Activated CD4-positive, alpha-beta T cell treated with anti-CD3 and anti-CD28 coated beads for 36 hours (primary cell): ENCODE data around the gene DPPA4. TPM values are rescaled to one million over a fixed set of nuclear protein-coding genes. Genes with fewer than 3 reads are reported as not detected.
A peak's percentile ranks its signal among the peaks of the same experiment; 100 is the strongest.
"Not testable (repeated sequence)": the region's sequence is repeated elsewhere in the genome, so short reads cannot be mapped to it uniquely, and the experiment has no call there.

Experiments
- ATAC-seq: fragments of 200-7000 bp; cut with Tn5 transposase; one replicate; pipeline ENCODE4 v1.10.0; 2021; ENCODE audit warnings: mild to moderate bottlenecking, moderate library complexity
- CTCF ChIA-PET: fragments of 350-600 bp; sonication (Branson Sonifier 250); formaldehyde crosslinking; loops from one replicate; lab custom pipeline; 2021; ENCODE audit warnings: antibody characterized with exemption; lab: Charles Lee
- POLR2A ChIA-PET: fragments of 350-600 bp; sonication (Branson Sonifier 250); formaldehyde crosslinking; loops from one replicate; lab custom pipeline; 2021; ENCODE audit warnings: antibody characterized with exemption, inconsistent platforms; lab: Charles Lee
- DNase-seq: peaks from one replicate; pipeline ENCODE4 v3.0.0-alpha.2; 2020
- H3K27ac Mint-ChIP-seq: one replicate; pipeline ENCODE4 v1.8.0; 2021; ENCODE audit warnings: mixed read lengths
- H3K27me3 Mint-ChIP-seq: one replicate; pipeline ENCODE4 v1.8.0; 2021; ENCODE audit warnings: mixed read lengths
- H3K36me3 Mint-ChIP-seq: one replicate; pipeline ENCODE4 v1.8.0; 2021; ENCODE audit warnings: low read depth, mixed read lengths
- H3K4me1 Mint-ChIP-seq: one replicate; pipeline ENCODE4 v1.8.0; 2021; ENCODE audit warnings: mixed read lengths
- H3K4me3 Mint-ChIP-seq: one replicate; pipeline ENCODE4 v1.8.0; 2021; ENCODE audit warnings: mild to moderate bottlenecking, moderate library complexity, mixed read lengths
- H3K9me3 Mint-ChIP-seq: one replicate; pipeline ENCODE4 v1.8.0; 2021; ENCODE audit warnings: low read depth, mixed read lengths
- intact Hi-C, 2 experiments: fragments of 100-400 bp; cut with DNase I in 1 of 2; cut with micrococcal nuclease in 1 of 2; formaldehyde crosslinking; loops; one replicate each; pipeline versions ENCODE4 v1.14.2 to v1.15.1; 2022 to 2024; cut with DNase I, micrococcal nuclease
- total RNA-seq, 2 experiments: library from RNA; stranded (reverse); gene quantifications; one replicate each; pipeline ENCODE4 v1.2.3, GENCODE V29; 2021

The DPPA4 gene
- 1 to 10 TPM; 1.5 TPM for total RNA-seq

GRCh38 chr3:109337393-109337792 is at the start of gene DPPA4:
Gene DPPA4, minus strand, starts transcription at chr3:109337546. Its CDS starts 29 bp downstream, at chr3:109337517.
- H3K27ac Mint-ChIP-seq, result peak within 1 kb of the TSS; percentile 65
- peaks cover 26% of the 10 kb centered on the region for H3K27me3 Mint-ChIP-seq
- H3K9me3 Mint-ChIP-seq, result peaks cover 6% of the 10 kb centered on the region
- peaks cover 2% of the 10 kb centered on the region for H3K36me3 Mint-ChIP-seq
- H3K4me3 Mint-ChIP-seq, result peak within 1 kb of the TSS; percentile 69
- intact Hi-C loops, result no loop called here
- ChIA-PET CTCF (no interaction called here), POLR2A (no interaction called here)
- ATAC-seq, result no peak
- peaks cover 13% of the 10 kb centered on the region for H3K4me1 Mint-ChIP-seq
- no peak for DNase-seq

- Mint-ChIP-seq H3K4me3 (no peak overlapping the region), H3K9me3 (no peaks in the 10 kb centered on the region), H3K27ac (no peak overlapping the region), H3K36me3 (no peaks in the 10 kb centered on the region), H3K4me1 (no peaks in the 10 kb centered on the region), H3K27me3 (no peaks in the 10 kb centered on the region)
- ChIA-PET POLR2A (no interaction called here), CTCF (no interaction called here)
- intact Hi-C loops, result no loop called here
- DNase-seq (no peak), ATAC-seq (no peak)
These were observed 48.3 kb upstream of the DPPA4 start for GRCh38 chr3:109385442-109386318.

- Mint-ChIP-seq H3K27me3 (no peaks in the 10 kb centered on the region), H3K4me1 (no peaks in the 10 kb centered on the region), H3K27ac (no peak overlapping the region), H3K36me3 (no peaks in the 10 kb centered on the region), H3K9me3 (no peaks in the 10 kb centered on the region), H3K4me3 (no peak overlapping the region)
- ChIA-PET CTCF (no interaction called here), POLR2A (no interaction called here)
- DNase-seq (no peak), ATAC-seq (no peak)
- intact Hi-C loops, result no loop called here
These were observed 46.8 kb upstream of the DPPA4 start for GRCh38 chr3:109384164-109384563.

- H3K36me3 Mint-ChIP-seq, result no peaks in the 10 kb centered on the region
- H3K4me1 Mint-ChIP-seq, result no peaks in the 10 kb centered on the region
- ChIA-PET CTCF (no interaction called here), POLR2A (no interaction called here)
- no peak overlapping the region for H3K4me3 Mint-ChIP-seq
- intact Hi-C loops, result no loop called here
- H3K27ac Mint-ChIP-seq, result no peak overlapping the region
- no peak for ATAC-seq
- DNase-seq, result no peak
- no peaks in the 10 kb centered on the region for H3K9me3 Mint-ChIP-seq
- no peaks in the 10 kb centered on the region for H3K27me3 Mint-ChIP-seq
These were observed 45.2 kb upstream of the DPPA4 start for GRCh38 chr3:109382588-109382987.

- Mint-ChIP-seq H3K4me1 (no peaks in the 10 kb centered on the region), H3K27me3 (peaks cover 2% of the 10 kb centered on the region), H3K36me3 (no peaks in the 10 kb centered on the region), H3K9me3 (no peaks in the 10 kb centered on the region), H3K4me3 (no peak overlapping the region), H3K27ac (no peak overlapping the region)
- DNase-seq (no peak), ATAC-seq (no peak)
- POLR2A ChIA-PET, result no interaction called here
- intact Hi-C loops, result no loop called here
- CTCF ChIA-PET, result no interaction called here
These were observed 38.6 kb upstream of the DPPA4 start for GRCh38 chr3:109375975-109376374.

GRCh38 chr3:109374434-109374833 is 37.1 kb upstream of the DPPA4 start:
- H3K9me3 Mint-ChIP-seq, ATAC-seq, H3K27ac Mint-ChIP-seq, H3K4me3 Mint-ChIP-seq, DNase-seq, H3K27me3 Mint-ChIP-seq, H3K4me1 Mint-ChIP-seq, POLR2A ChIA-PET, H3K36me3 Mint-ChIP-seq, intact Hi-C loops: not testable (repeated sequence)
- CTCF ChIA-PET, result interaction anchor here (0.6 kb wide), 1 partner anchor 1496 kb away, joined by 3 read pairs; no protein-coding TSS in a partner anchor

GRCh38 chr3:109373933-109374332 is 36.6 kb upstream of the DPPA4 start:
- Mint-ChIP-seq H3K36me3 (no peaks in the 10 kb centered on the region), H3K27ac (no peak overlapping the region), H3K4me3 (no peak overlapping the region), H3K27me3 (peaks cover 2% of the 10 kb centered on the region), H3K9me3 (no peaks in the 10 kb centered on the region), H3K4me1 (no peaks in the 10 kb centered on the region)
- intact Hi-C loops, result no loop called here
- CTCF ChIA-PET, result no interaction called here
- ATAC-seq (peak; percentile 44), DNase-seq (no peak)
- POLR2A ChIA-PET, result no interaction called here

GRCh38 chr3:109372639-109373038 is 35.3 kb upstream of the DPPA4 start:
- no peaks in the 10 kb centered on the region for H3K4me1 Mint-ChIP-seq
- CTCF ChIA-PET, result no interaction called here
- H3K9me3 Mint-ChIP-seq, result no peaks in the 10 kb centered on the region
- peaks cover 2% of the 10 kb centered on the region for H3K27me3 Mint-ChIP-seq
- no peaks in the 10 kb centered on the region for H3K36me3 Mint-ChIP-seq
- H3K4me3 Mint-ChIP-seq, result no peak overlapping the region
- ATAC-seq (no peak), DNase-seq (no peak)
- intact Hi-C loops, result no loop called here
- POLR2A ChIA-PET, result no interaction called here
- H3K27ac Mint-ChIP-seq, result no peak overlapping the region

GRCh38 chr3:109369510-109369909 is 32.2 kb upstream of the DPPA4 start:
- H3K36me3 Mint-ChIP-seq, result no peaks in the 10 kb centered on the region
- ATAC-seq (no peak), DNase-seq (peak; percentile 10)
- intact Hi-C loops, result no loop called here
- no peaks in the 10 kb centered on the region for H3K9me3 Mint-ChIP-seq
- no peak overlapping the region for H3K27ac Mint-ChIP-seq
- ChIA-PET CTCF (no interaction called here), POLR2A (no interaction called here)
- H3K27me3 Mint-ChIP-seq, result peaks cover 2% of the 10 kb centered on the region
- H3K4me3 Mint-ChIP-seq, result no peak overlapping the region
- H3K4me1 Mint-ChIP-seq, result no peaks in the 10 kb centered on the region

- no peak overlapping the region for H3K4me3 Mint-ChIP-seq
- ChIA-PET CTCF (no interaction called here), POLR2A (no interaction called here)
- DNase-seq (no peak), ATAC-seq (no peak)
- H3K27me3 Mint-ChIP-seq, result no peaks in the 10 kb centered on the region
- no peak overlapping the region for H3K27ac Mint-ChIP-seq
- no peaks in the 10 kb centered on the region for H3K9me3 Mint-ChIP-seq
- no peaks in the 10 kb centered on the region for H3K36me3 Mint-ChIP-seq
- no peaks in the 10 kb centered on the region for H3K4me1 Mint-ChIP-seq
- intact Hi-C loops, result no loop called here
These were observed 26.7 kb upstream of the DPPA4 start for GRCh38 chr3:109364088-109364487.

GRCh38 chr3:109363634-109364033 is 26.3 kb upstream of the DPPA4 start:
- no peak for DNase-seq
- no peak for ATAC-seq
- intact Hi-C loops, result no loop called here
- ChIA-PET POLR2A (no interaction called here), CTCF (no interaction called here)
- no peak overlapping the region for H3K4me3 Mint-ChIP-seq
- no peaks in the 10 kb centered on the region for H3K27me3 Mint-ChIP-seq
- H3K36me3 Mint-ChIP-seq, result no peaks in the 10 kb centered on the region
- no peak overlapping the region for H3K27ac Mint-ChIP-seq
- no peaks in the 10 kb centered on the region for H3K4me1 Mint-ChIP-seq
- H3K9me3 Mint-ChIP-seq, result no peaks in the 10 kb centered on the region

GRCh38 chr3:109362823-109363222 is 25.5 kb upstream of the DPPA4 start:
- ChIA-PET POLR2A (no interaction called here), CTCF (no interaction called here)
- H3K36me3 Mint-ChIP-seq, result no peaks in the 10 kb centered on the region
- H3K4me3 Mint-ChIP-seq, result no peak overlapping the region
- ATAC-seq, result no peak
- H3K27me3 Mint-ChIP-seq, result no peaks in the 10 kb centered on the region
- intact Hi-C loops, result no loop called here
- no peak for DNase-seq
- H3K9me3 Mint-ChIP-seq, result no peaks in the 10 kb centered on the region
- H3K4me1 Mint-ChIP-seq, result no peaks in the 10 kb centered on the region
- H3K27ac Mint-ChIP-seq, result no peak overlapping the region
